CD4-positive, alpha-beta T cell (primary cell): Measurements from ENCODE around the gene ACR. TPM values are rescaled to one million over a fixed set of nuclear protein-coding genes. Genes with fewer than 3 reads are reported as not detected.
A peak's percentile ranks its signal among the peaks of the same experiment; 100 is the strongest.
"Not testable (repeated sequence)": the region's sequence is repeated elsewhere in the genome, so short reads cannot be mapped to it uniquely, and the experiment has no call there.

Experiments
- ATAC-seq: fragments of 200-7000 bp; cut with Tn5 transposase; one replicate; pipeline ENCODE4 v1.10.0; 2022; ENCODE audit warnings: mild to moderate bottlenecking; ENCODE audit not compliant: poor library complexity
- CTCF ChIA-PET: fragments of 350-600 bp; sonication (Branson Sonifier 250); formaldehyde crosslinking; loops from one replicate; lab custom pipeline; 2021; ENCODE audit warnings: antibody characterized with exemption, inconsistent platforms; lab: Charles Lee
- POLR2A ChIA-PET: fragments of 350-600 bp; sonication (Branson Sonifier 250); formaldehyde crosslinking; loops from one replicate; lab custom pipeline; 2021; ENCODE audit warnings: antibody characterized with exemption, inconsistent platforms; lab: Charles Lee
- DNase-seq, 14 experiments: peaks; one replicate each; pipeline ENCODE4 v3.0.0-alpha.2; 2013 to 2020; ENCODE audit warnings: mixed read lengths in 2 of 14
- H3K27ac ChIP-seq, 2 donors: one replicate each; pipeline versions ENCODE4 v1.5.1 to v1.7.0; 2013; ENCODE audit warnings: low read length in 2 of 2, low read depth in 1 of 2, mild to moderate bottlenecking in 1 of 2
- H3K27me3 ChIP-seq, 2 experiments: 1 replicate in 1 of 2; 2 replicates in 1 of 2; pipeline versions ENCODE4 v1.6.1 to v1.7.0; 2013; ENCODE audit warnings: low read length in 2 of 2, control low read depth in 1 of 2, mild to moderate bottlenecking in 1 of 2, moderate library complexity in 1 of 2; ENCODE audit not compliant: insufficient read depth in 2 of 2, control insufficient read depth in 1 of 2
- H3K36me3 ChIP-seq: one replicate; pipeline ENCODE4 v1.6.1; 2013; ENCODE audit warnings: low read length, control low read depth; ENCODE audit not compliant: insufficient read depth
- H3K4me1 ChIP-seq: one replicate; pipeline ENCODE4 v1.6.1; 2013; ENCODE audit warnings: low read length, control low read depth; ENCODE audit not compliant: insufficient read depth
- H3K4me3 ChIP-seq: one replicate; pipeline ENCODE4 v1.5.1; 2013; ENCODE audit warnings: mild to moderate bottlenecking, low read length, moderate library complexity
- H3K9me3 ChIP-seq, 2 experiments: 1 replicate in 1 of 2; 2 replicates in 1 of 2; pipeline versions ENCODE4 v1.6.1 to v1.7.0; 2013; ENCODE audit warnings: low read length in 2 of 2, mild to moderate bottlenecking in 2 of 2, control low read depth in 1 of 2, moderate library complexity in 1 of 2; ENCODE audit not compliant: control insufficient read depth in 1 of 2, insufficient read depth in 1 of 2
- H3K27ac Mint-ChIP-seq: one replicate; pipeline ENCODE4 v1.8.0; 2020; ENCODE audit warnings: mixed read lengths
- H3K27me3 Mint-ChIP-seq: one replicate; pipeline ENCODE4 v1.8.0; 2021; ENCODE audit warnings: mixed read lengths
- H3K36me3 Mint-ChIP-seq: one replicate; pipeline ENCODE4 v1.8.0; 2021; ENCODE audit warnings: low read depth, mixed read lengths
- H3K4me1 Mint-ChIP-seq: one replicate; pipeline ENCODE4 v1.8.0; 2021; ENCODE audit warnings: low read depth, mixed read lengths
- H3K4me3 Mint-ChIP-seq: one replicate; pipeline ENCODE4 v1.8.0; 2020; ENCODE audit warnings: mild to moderate bottlenecking, mixed read lengths
- H3K9me3 Mint-ChIP-seq: one replicate; pipeline ENCODE4 v1.8.0; 2020; ENCODE audit warnings: mixed read lengths
- intact Hi-C, 2 experiments: fragments of 100-400 bp; cut with DNase I in 1 of 2; cut with micrococcal nuclease in 1 of 2; formaldehyde crosslinking; loops; one replicate each; pipeline versions ENCODE4 v1.15.1 to v1.9.0; 2023 to 2025; cut with DNase I, micrococcal nuclease
- total RNA-seq, 174 experiments: library from RNA in 2 of 174; stranded (reverse) in 2 of 174; gene quantifications; one replicate each; pipeline ENCODE4 v1.2.3 and lab custom pipeline; 2021 to 2026
- TF ChIP-seq, protein P1 (sequence below): fragments of 200-600 bp; IDR thresholded peaks from one replicate; pipeline ENCODE4 v1.8.0; 2022; ENCODE audit warnings: antibody characterized with exemption, mild to moderate bottlenecking

ACR gene
- total RNA-seq, 2 experiments from 2014 or later = not detected

DNA sequence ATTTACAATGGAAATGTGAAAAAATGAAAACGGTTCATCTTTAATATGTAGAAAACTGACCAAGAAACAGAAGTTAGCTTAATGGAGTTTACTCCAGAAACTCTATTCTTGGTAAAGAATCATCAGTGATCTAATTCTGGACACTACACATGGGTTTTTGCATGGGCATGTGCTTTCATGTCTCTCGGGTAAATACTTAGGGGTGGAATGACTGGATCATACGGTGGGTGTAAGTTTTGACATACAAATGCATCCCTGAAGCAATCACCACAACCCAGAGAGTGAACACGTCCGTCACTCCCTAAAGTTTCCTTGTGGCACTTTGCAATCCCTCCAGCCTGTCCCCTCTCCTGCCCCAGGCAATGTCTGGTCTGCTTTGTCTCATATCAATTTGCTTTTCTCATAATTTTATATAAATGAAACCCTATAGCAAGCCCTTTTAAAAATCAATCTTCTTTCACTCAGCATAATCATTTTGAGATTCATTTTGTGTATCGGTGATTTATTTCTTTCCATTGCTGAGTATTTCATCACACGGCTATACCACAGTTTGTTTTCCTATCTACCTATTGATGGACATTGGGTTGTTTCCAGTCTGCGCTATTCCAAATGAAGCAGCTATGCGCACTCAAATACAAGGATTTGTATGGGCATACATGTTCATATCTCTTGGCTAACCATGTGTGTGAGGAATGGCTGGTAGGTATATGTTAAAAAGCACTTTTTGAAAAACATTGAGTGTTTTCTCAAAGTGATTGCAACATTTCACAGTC lies 11.5 kb downstream of the ACR start:
- DNase-seq, H3K36me3 Mint-ChIP-seq, H3K4me3 ChIP-seq, ATAC-seq, H3K9me3 Mint-ChIP-seq, H3K27ac Mint-ChIP-seq, H3K36me3 ChIP-seq, CTCF ChIA-PET, H3K4me1 Mint-ChIP-seq, H3K27ac ChIP-seq, H3K27me3 Mint-ChIP-seq, H3K27me3 ChIP-seq, POLR2A ChIA-PET, H3K9me3 ChIP-seq, intact Hi-C loops, H3K4me3 Mint-ChIP-seq, H3K4me1 ChIP-seq: not testable (repeated sequence)

DNA sequence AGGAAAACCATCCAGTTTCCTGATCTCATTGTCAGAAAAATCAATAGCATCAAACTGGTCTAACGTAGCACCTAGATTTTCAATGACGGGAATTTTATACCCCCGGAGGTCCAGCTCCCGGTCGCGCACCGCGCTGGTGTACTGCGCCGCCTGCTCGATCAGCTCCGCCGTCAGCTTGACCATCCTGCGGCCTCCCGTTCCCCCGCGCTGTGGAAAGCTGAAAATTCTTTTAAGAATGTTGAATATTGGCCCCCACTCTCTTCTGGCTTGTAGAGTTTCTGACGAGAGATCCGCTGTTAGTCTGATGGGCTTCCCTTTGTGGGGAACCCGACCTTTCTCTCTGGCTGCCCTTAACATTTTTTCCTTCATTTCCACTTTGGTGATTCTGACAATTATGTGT lies 17.2 kb downstream of the ACR start:
- H3K27me3 ChIP-seq, H3K27ac ChIP-seq, H3K9me3 ChIP-seq, CTCF ChIA-PET, POLR2A ChIA-PET, H3K36me3 ChIP-seq, intact Hi-C loops, H3K4me1 Mint-ChIP-seq, H3K4me3 ChIP-seq, H3K27me3 Mint-ChIP-seq, DNase-seq, ATAC-seq, H3K4me1 ChIP-seq, H3K27ac Mint-ChIP-seq, H3K9me3 Mint-ChIP-seq: not testable (repeated sequence)
- Mint-ChIP-seq H3K4me3 (peak overlapping the region; percentile 48), H3K36me3 (peaks cover 11% of the 10 kb centered on the region)

DNA sequence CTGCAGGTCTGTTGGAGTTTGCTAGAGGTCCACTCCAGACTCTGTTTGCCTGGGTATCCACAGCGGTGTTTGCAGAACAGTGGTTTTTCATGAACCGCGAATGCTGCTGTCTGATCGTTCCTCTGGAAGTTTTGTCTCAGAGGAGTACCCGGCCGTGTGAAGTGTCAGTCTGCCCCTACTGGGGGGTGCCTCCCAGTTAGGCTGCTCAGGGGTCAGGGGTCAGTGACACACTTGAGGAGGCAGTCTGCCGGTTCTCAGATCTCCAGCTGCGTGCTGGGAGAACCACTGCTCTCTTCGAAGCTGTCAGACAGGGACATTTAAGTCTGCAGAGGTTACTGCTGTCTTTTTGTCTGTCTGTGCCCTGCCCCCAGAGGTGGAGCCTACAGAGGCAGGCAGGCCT lies 18.4 kb downstream of the ACR start:
- peak overlapping the region; percentile 55 for H3K4me3 ChIP-seq
- not testable (repeated sequence) for H3K27ac ChIP-seq, ATAC-seq, H3K4me1 ChIP-seq, H3K9me3 Mint-ChIP-seq, H3K4me1 Mint-ChIP-seq, H3K27me3 ChIP-seq, H3K9me3 ChIP-seq, H3K27me3 Mint-ChIP-seq, H3K36me3 ChIP-seq
- ChIA-PET CTCF (interaction anchor here (1.0 to 1.1 kb wide), 2 partner anchors 10 to 23 kb away, joined by 3 to 5 read pairs; no protein-coding TSS in a partner anchor), POLR2A (interaction anchor here (1.3 to 1.4 kb wide), 2 partner anchors 54 to 135 kb away, joined by 3 to 7 read pairs; no protein-coding TSS in a partner anchor)
- peak overlapping the region; percentile 90 for H3K4me3 Mint-ChIP-seq
- peak in 2 of 14 experiments; percentile 8 for DNase-seq
- peaks cover 11% of the 10 kb centered on the region for H3K36me3 Mint-ChIP-seq
- peak overlapping the region; percentile 90 for H3K27ac Mint-ChIP-seq
- intact Hi-C loops = loop anchor here in 1 of 2 experiments (2.0 kb wide), 1 partner anchor 24 kb away; no protein-coding TSS in a partner anchor

DNA sequence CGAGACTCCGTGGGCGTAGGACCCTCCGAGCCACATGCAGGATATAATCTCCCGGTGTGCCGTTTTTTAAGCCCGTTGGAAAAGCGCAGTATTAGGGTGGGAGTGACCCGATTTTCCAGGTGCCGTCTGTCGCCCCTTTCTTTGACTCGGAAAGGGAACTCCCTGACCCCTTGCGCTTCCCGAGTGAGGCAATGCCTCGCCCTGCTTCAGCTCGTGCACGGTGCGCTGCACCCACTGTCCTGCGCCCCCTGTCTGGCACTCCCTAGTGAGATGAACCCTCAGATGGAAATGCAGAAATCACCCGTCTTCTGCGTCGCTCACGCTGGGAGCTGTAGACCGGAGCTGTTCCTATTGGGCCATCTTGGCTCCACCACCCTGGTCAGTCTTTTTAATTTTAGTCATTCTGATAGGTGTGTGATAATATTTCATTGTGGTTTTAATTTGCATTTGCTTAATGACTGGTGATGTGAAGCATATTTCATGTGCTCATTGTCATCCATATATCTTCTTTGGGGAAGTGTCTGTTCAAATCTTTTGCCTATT lies 19.0 kb downstream of the ACR start:
- peak overlapping the region; percentile 90 for H3K27ac Mint-ChIP-seq
- not testable (repeated sequence) for H3K27me3 ChIP-seq, H3K9me3 Mint-ChIP-seq, H3K4me1 ChIP-seq, H3K27me3 Mint-ChIP-seq, H3K9me3 ChIP-seq, H3K36me3 ChIP-seq, H3K4me1 Mint-ChIP-seq, H3K27ac ChIP-seq
- peaks cover 11% of the 10 kb centered on the region for H3K36me3 Mint-ChIP-seq
- CTCF ChIA-PET = interaction anchor here (1.0 to 1.1 kb wide), 3 partner anchors 11 to 25 kb away, joined by 3 to 5 read pairs (median 4); no protein-coding TSS in a partner anchor
- DNase-seq (peak; percentile 49 to 82 (median 64)), ATAC-seq (peak; percentile 52)
- TF ChIP-seq, protein P1, sequence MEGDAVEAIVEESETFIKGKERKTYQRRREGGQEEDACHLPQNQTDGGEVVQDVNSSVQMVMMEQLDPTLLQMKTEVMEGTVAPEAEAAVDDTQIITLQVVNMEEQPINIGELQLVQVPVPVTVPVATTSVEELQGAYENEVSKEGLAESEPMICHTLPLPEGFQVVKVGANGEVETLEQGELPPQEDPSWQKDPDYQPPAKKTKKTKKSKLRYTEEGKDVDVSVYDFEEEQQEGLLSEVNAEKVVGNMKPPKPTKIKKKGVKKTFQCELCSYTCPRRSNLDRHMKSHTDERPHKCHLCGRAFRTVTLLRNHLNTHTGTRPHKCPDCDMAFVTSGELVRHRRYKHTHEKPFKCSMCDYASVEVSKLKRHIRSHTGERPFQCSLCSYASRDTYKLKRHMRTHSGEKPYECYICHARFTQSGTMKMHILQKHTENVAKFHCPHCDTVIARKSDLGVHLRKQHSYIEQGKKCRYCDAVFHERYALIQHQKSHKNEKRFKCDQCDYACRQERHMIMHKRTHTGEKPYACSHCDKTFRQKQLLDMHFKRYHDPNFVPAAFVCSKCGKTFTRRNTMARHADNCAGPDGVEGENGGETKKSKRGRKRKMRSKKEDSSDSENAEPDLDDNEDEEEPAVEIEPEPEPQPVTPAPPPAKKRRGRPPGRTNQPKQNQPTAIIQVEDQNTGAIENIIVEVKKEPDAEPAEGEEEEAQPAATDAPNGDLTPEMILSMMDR = peak; percentile 68
- peak overlapping the region; percentile 55 for H3K4me3 ChIP-seq
- peak overlapping the region; percentile 90 for H3K4me3 Mint-ChIP-seq
- intact Hi-C loops = loop anchor here (1.0 to 2.0 kb wide), 2 partner anchors 24 to 25 kb away; no protein-coding TSS in a partner anchor
- POLR2A ChIA-PET = interaction anchor here (1.1 to 1.4 kb wide), 3 partner anchors 55 to 136 kb away, joined by 3 to 7 read pairs (median 6); partner anchors contain the start of gene ARSA

DNA sequence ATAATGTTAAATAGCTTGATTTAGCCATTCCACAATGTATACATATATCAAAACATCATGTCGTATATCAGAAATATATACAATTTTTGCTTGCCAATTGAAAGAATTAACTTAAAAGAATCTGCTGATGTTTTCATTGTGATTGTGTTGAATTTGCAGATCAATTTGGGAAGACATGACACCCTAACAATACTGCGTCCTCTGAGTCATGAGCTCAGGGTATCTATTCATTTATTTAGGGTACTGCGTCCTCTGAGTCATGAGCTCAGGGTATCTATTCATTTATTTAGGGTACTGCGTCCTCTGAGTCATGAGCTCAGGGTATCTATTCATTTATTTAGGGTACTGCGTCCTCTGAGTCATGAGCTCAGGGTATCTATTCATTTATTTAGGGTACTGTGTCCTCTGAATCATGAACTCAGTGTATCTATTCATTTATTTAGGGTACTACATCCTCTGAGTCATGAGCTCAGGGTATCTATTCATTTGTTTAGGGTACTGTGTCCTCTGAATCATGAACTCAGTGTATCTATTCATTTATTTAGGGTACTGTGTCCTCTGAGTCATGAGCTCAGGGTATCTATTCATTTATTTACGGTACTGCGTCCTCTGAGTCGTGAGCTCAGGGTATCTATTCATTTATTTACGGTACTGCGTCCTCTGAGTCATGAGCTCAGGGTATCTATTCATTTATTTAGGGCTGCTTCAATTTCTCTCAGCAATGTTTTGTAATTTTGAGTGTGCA lies 21.8 kb downstream of the ACR start:
- DNase-seq, H3K4me3 ChIP-seq, H3K9me3 Mint-ChIP-seq, H3K36me3 Mint-ChIP-seq, H3K27ac ChIP-seq, H3K4me1 Mint-ChIP-seq, H3K27me3 ChIP-seq, H3K4me1 ChIP-seq, POLR2A ChIA-PET, H3K27me3 Mint-ChIP-seq, H3K9me3 ChIP-seq, intact Hi-C loops, H3K4me3 Mint-ChIP-seq, H3K27ac Mint-ChIP-seq, CTCF ChIA-PET, ATAC-seq, H3K36me3 ChIP-seq: not testable (repeated sequence)

DNA sequence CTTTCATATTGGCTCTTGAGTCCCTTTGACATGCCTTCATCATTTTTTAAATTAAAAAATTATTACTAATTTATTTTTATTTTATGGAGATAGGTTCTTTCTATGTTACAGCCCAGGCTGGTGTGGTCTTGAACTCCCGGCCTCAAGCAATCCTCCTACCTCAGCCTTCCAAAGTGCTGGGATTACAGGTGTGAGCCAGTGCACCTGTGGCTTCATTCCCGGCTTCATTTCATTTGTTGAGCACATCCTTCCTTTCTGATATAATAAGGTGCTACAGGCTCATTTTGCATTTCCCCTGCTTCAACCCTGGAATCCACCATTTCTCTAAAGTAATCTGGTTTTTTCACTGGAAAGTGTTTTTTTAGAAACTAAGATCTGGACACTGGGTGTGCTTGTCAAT lies 23.8 kb downstream of the ACR start:
- H3K27me3 Mint-ChIP-seq, H3K4me3 Mint-ChIP-seq, H3K9me3 Mint-ChIP-seq, H3K36me3 ChIP-seq, H3K9me3 ChIP-seq, ATAC-seq, DNase-seq, intact Hi-C loops, H3K27ac ChIP-seq, H3K4me1 Mint-ChIP-seq, POLR2A ChIA-PET, H3K4me3 ChIP-seq, H3K27ac Mint-ChIP-seq, CTCF ChIA-PET, H3K36me3 Mint-ChIP-seq, H3K4me1 ChIP-seq, H3K27me3 ChIP-seq: not testable (repeated sequence)
